ENCODE data around the gene RRP1. TPM values are rescaled to one million over a fixed set of nuclear protein-coding genes. Genes with fewer than 3 reads are reported as not detected.

The RRP1 gene
- total and polyA plus RNA-seq, 9 donors, result 8.5 to 29.3 (median 22.6) TPM

DNA sequence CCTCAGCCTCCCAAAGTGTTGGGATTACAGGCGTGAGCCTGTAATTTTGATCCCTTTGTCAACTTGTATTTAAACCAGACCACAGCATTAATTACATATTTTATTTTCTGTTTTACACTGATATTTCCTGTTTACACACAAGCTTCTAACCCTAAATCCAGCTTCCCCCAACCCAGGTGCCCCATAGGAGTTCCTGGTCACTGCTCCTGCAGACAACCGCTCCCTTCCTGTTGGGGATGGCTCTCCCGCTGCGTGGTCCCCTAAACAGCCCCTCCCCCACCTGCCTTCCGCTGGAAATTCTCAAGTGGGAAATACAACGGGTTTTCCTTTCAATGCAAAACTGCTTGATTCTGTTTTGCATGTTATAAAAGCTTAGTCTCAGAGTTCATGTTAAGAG lies 17.0 kb upstream of the RRP1 start:
- WGBS, 3 donors, result 60 to 63% (median 61%) methylated on average over 6 of the region's 6 CpGs
- H3K36me3 ChIP-seq, result no peaks in the 10 kb centered on the region

DNA sequence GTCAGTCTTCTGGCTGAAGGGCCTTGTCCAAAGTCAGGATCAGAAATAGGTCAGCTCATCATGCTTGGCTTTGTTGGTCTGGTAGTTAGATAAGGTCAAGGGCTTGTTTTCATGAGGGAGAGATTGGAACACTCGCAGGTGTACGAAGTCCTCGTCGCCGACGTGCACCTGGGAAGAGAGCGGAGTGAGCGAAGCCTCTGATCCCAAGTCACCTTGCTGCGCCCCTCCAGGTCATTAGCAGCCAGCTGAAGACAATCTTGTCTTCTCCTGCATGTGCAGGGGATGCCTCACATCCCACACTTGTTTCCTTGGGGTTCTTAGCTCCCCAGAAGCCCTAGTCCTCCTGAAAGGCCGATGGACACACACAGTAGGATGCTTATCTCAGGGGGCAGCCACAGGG lies 15.2 kb upstream of the RRP1 start:
- H3K36me3 ChIP-seq, result no peaks in the 10 kb centered on the region
- no peaks in the 10 kb centered on the region for H3K9me3 ChIP-seq
- no peaks in the 10 kb centered on the region for H3K4me1 ChIP-seq (ENCODE audit: insufficient read depth)
- intact Hi-C loops (cut with DNase I), result no loop called here
- TF ChIP-seq, protein P1, sequence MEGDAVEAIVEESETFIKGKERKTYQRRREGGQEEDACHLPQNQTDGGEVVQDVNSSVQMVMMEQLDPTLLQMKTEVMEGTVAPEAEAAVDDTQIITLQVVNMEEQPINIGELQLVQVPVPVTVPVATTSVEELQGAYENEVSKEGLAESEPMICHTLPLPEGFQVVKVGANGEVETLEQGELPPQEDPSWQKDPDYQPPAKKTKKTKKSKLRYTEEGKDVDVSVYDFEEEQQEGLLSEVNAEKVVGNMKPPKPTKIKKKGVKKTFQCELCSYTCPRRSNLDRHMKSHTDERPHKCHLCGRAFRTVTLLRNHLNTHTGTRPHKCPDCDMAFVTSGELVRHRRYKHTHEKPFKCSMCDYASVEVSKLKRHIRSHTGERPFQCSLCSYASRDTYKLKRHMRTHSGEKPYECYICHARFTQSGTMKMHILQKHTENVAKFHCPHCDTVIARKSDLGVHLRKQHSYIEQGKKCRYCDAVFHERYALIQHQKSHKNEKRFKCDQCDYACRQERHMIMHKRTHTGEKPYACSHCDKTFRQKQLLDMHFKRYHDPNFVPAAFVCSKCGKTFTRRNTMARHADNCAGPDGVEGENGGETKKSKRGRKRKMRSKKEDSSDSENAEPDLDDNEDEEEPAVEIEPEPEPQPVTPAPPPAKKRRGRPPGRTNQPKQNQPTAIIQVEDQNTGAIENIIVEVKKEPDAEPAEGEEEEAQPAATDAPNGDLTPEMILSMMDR (IDR thresholded peaks at IDR 0.05), result no peak
- no peak for TF ChIP-seq EP300 (IDR thresholded peaks at IDR 0.05)
- TF ChIP-seq POLR2A (IDR thresholded peaks at IDR 0.05), result no peak
- H3K27me3 ChIP-seq, result no peaks in the 10 kb centered on the region
- 92 to 96% (median 93%) methylated on average over 10 of the region's 10 CpGs for WGBS, 3 donors
- no peak for DNase-seq
- no peak overlapping the region for H3K4me3 ChIP-seq
- H3K27ac ChIP-seq, result no peak overlapping the region

More for the DNA sequence above, 17.0 kb upstream of the RRP1 start:
- Histone ChIP-seq H3K4me1 (ENCODE audit: insufficient read depth) (no peaks in the 10 kb centered on the region), H3K4me3 (no peak overlapping the region), H3K9me3 (no peaks in the 10 kb centered on the region), H3K27me3 (no peaks in the 10 kb centered on the region), H3K27ac (no peak overlapping the region)
- no peak for DNase-seq
- TF ChIP-seq, protein P1 (IDR thresholded peaks at IDR 0.05), result no peak
- no peak for TF ChIP-seq POLR2A (IDR thresholded peaks at IDR 0.05)
- TF ChIP-seq EP300 (IDR thresholded peaks at IDR 0.05), result no peak
- intact Hi-C loops (cut with DNase I), result no loop called here

DNA sequence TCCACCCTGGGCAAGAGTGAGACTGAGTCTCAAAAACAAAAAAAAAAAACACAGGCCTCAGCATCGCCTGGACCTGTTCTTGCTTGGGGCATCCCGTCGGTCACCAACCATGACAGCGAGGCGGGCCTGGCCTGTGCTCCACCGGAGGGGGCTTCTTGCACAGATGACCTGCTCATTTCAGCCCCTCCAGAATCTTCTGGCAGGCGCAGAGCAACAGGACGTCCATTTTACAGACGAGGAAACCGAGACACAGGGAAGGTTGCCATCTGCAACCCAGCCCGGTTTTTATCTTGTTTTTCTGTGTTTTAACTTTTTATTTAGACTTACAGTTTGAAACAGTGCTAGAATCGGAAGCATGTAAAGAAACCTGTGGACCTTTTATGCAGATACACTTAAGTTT lies 14.2 kb upstream of the RRP1 start:
- H3K36me3 ChIP-seq, result no peaks in the 10 kb centered on the region
- TF ChIP-seq, protein P1 (IDR thresholded peaks at IDR 0.05), result no peak
- TF ChIP-seq POLR2A (IDR thresholded peaks at IDR 0.05) (no peak), EP300 (IDR thresholded peaks at IDR 0.05) (no peak)
- DNase-seq, result no peak
- H3K27ac ChIP-seq, result no peak overlapping the region
- H3K4me3 ChIP-seq, result peak overlapping the region; percentile 76
- no peaks in the 10 kb centered on the region for H3K27me3 ChIP-seq
- no peaks in the 10 kb centered on the region for H3K9me3 ChIP-seq
- intact Hi-C loops (cut with DNase I), result no loop called here
- WGBS, 3 donors, result 69 to 76% (median 70%) methylated on average over 12 of the region's 12 CpGs
- no peaks in the 10 kb centered on the region for H3K4me1 ChIP-seq (ENCODE audit: insufficient read depth)

DNA sequence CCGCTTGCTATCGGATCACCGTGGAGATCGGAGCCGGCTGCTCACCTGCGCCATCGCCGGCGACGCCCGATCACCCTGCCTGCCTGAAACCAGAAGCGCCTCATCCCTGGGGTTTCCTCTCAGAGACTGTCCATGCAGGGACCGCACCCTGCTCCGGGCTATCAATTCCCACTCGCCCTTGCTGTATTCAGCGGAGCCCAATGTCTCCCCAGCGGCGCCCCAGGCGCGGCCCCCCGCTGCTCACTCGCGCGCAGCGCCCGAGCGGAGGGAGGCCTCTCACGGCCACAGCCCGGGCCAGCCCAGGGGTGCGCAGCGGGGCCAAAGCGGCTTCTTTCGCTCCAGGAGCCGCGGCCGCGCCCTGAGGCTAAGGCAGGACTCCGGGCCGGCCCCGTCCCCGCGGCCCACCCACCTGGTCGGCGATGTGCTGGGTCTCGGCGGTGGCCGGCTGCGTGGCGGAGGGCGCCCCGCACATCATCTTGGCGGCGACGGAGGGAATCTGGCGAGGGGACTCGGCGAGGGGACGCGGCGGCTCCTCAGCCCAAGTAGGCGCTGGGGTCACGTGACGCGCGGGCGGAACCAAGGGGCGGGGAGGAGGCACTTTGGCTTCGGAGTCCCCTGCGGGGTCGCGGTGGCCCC lies 13.5 kb upstream of the RRP1 start, which contains the start of gene CSTB:
Gene CSTB (minus strand): TSS at position 514 of the 636 bp plus-strand sequence. CDS start 39 bp downstream, at position 475.
- H3K36me3 ChIP-seq, result no peaks in the 10 kb centered on the region
- TF ChIP-seq POLR2A (IDR thresholded peaks at IDR 0.05) (peak; percentile 65), EP300 (IDR thresholded peaks at IDR 0.05) (no peak)
- WGBS, 3 donors, result 0 to 1% (median 1%) methylated on average over 56 to 71 of the region's 71 CpGs
- peak within 1 kb of the TSS; percentile 76 for H3K4me3 ChIP-seq
- H3K27me3 ChIP-seq, result no peaks in the 10 kb centered on the region
- H3K9me3 ChIP-seq, result no peaks in the 10 kb centered on the region
- peak within 1 kb of the TSS; percentile 81 to 82 for H3K27ac ChIP-seq
- peak; percentile 81 to 89 (median 84) for DNase-seq
- H3K4me1 ChIP-seq (ENCODE audit: insufficient read depth), result no peaks in the 10 kb centered on the region
- intact Hi-C loops (cut with DNase I), result no loop called here

DNA sequence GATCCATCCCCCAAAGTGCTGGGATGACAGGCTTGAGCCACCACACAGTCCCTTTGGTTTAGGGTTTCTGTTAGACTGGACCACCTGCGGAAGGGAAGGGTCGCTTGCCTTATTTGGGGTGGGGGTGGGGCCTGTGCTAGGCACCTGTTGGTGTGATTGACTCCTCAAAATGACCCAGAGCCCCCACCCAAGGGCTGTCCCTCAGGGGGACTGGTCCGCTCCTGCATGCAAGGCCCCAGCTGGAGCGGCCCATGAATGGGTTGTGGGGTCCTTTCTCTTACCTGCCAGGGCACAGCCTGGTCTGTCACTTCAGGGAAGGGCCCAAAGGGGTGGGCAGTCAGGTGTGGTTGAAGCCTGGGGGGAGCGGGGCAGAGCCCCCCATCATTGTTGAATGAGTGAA lies 11.4 kb upstream of the RRP1 start:
- intact Hi-C loops (cut with DNase I), result no loop called here
- Histone ChIP-seq H3K9me3 (no peaks in the 10 kb centered on the region), H3K36me3 (no peaks in the 10 kb centered on the region), H3K27me3 (no peaks in the 10 kb centered on the region), H3K27ac (no peak overlapping the region), H3K4me1 (ENCODE audit: insufficient read depth) (no peaks in the 10 kb centered on the region), H3K4me3 (no peak overlapping the region)
- DNase-seq, result no peak
- WGBS, 3 donors, result 91 to 96% (median 94%) methylated on average over 5 of the region's 5 CpGs
- TF ChIP-seq, protein P1 (IDR thresholded peaks at IDR 0.05), result no peak
- TF ChIP-seq POLR2A (IDR thresholded peaks at IDR 0.05) (no peak), EP300 (IDR thresholded peaks at IDR 0.05) (no peak)
